ENCODE results near the gene MAN2A1. TPM values are rescaled to one million over a fixed set of nuclear protein-coding genes. Genes with fewer than 3 reads are reported as not detected.

MAN2A1 gene
- polyA plus RNA-seq, 1 donor (not counting 4 experiments of a cell fraction or from before 2014, with no cell fraction given), result 63.8 TPM

GRCh38 chr5:109650493-109650892 is 39.2 kb upstream of the MAN2A1 start:
- Histone ChIP-seq H4K20me1 (ENCODE audit: control insufficient read depth, extremely low read depth, insufficient read depth, low read length) (no peaks in the 10 kb centered on the region), H3K9me1 (ENCODE audit: control insufficient read depth, extremely low read depth, insufficient read depth, low read length) (no peaks in the 10 kb centered on the region), H3K27ac (ENCODE audit: control insufficient read depth, insufficient read depth, low read length) (no peak overlapping the region), H3K4me1 (ENCODE audit: control insufficient read depth, extremely low read depth, insufficient read depth, low read length) (peaks cover 24% of the 10 kb centered on the region), H3K4me2 (ENCODE audit: control insufficient read depth, extremely low read depth, insufficient read depth, low read depth, low read length) (no peak overlapping the region), H2AFZ (ENCODE audit: control insufficient read depth, low read length) (no peak overlapping the region), H3K79me2 (ENCODE audit: control insufficient read depth, insufficient read depth, low read length) (no peaks in the 10 kb centered on the region), H3K4me3 (ENCODE audit: control insufficient read depth in 2 of 3, extremely low read depth in 1 of 3, insufficient read depth in 2 of 3, low read depth in 1 of 3, low read length in 3 of 3) (no peak overlapping the region), H3K36me3 (ENCODE audit: control insufficient read depth in 2 of 2, extremely low read depth in 1 of 2, insufficient read depth in 2 of 2, low read length in 2 of 2) (no peaks in the 10 kb centered on the region), H3K9me3 (ENCODE audit: control insufficient read depth, low read depth, low read length) (no peaks in the 10 kb centered on the region), H3K9ac (ENCODE audit: control insufficient read depth, extremely low read depth, insufficient read depth, low read length) (no peak overlapping the region), H3K27me3 (ENCODE audit: control insufficient read depth, extremely low read depth, insufficient read depth, low read length) (no peaks in the 10 kb centered on the region)
- no peak for TF ChIP-seq EZH2 (IDR thresholded peaks at IDR 0.05; ENCODE audit: low read length)
- TF ChIP-seq CTCF (optimal IDR thresholded peaks at IDR 0.05 in 1 of 3, IDR thresholded peaks at IDR 0.05 in 1 of 3, conservative IDR thresholded peaks at IDR 0.05 in 1 of 3; ENCODE audit: extremely low read depth in 1 of 3, insufficient read depth in 2 of 3, low read length in 3 of 3), result no peak
- DNase-seq (ENCODE audit: low read depth, low spot score), result no peak
- dilution Hi-C loops (cut with MboI; ENCODE audit: extremely low pct_ligation_motif_present, low sequenced_read_pairs), result no loop called here
- FAIRE-seq, result no peak

- no peaks in the 10 kb centered on the region for H3K36me3 ChIP-seq (ENCODE audit: control insufficient read depth in 2 of 2, extremely low read depth in 1 of 2, insufficient read depth in 2 of 2, low read length in 2 of 2)
- H3K9me3 ChIP-seq (ENCODE audit: control insufficient read depth, low read depth, low read length), result no peaks in the 10 kb centered on the region
- no peaks in the 10 kb centered on the region for H3K9me1 ChIP-seq (ENCODE audit: control insufficient read depth, extremely low read depth, insufficient read depth, low read length)
- TF ChIP-seq CTCF (optimal IDR thresholded peaks at IDR 0.05 in 1 of 3, IDR thresholded peaks at IDR 0.05 in 1 of 3, conservative IDR thresholded peaks at IDR 0.05 in 1 of 3; ENCODE audit: extremely low read depth in 1 of 3, insufficient read depth in 2 of 3, low read length in 3 of 3), result no peak
- H4K20me1 ChIP-seq (ENCODE audit: control insufficient read depth, extremely low read depth, insufficient read depth, low read length), result no peaks in the 10 kb centered on the region
- no peaks in the 10 kb centered on the region for H3K79me2 ChIP-seq (ENCODE audit: control insufficient read depth, insufficient read depth, low read length)
- peaks cover 40% of the 10 kb centered on the region for H3K4me1 ChIP-seq (ENCODE audit: control insufficient read depth, extremely low read depth, insufficient read depth, low read length)
- dilution Hi-C loops (cut with MboI; ENCODE audit: extremely low pct_ligation_motif_present, low sequenced_read_pairs), result no loop called here
- no peaks in the 10 kb centered on the region for H3K27me3 ChIP-seq (ENCODE audit: control insufficient read depth, extremely low read depth, insufficient read depth, low read length)
- H3K4me3 ChIP-seq (ENCODE audit: control insufficient read depth in 2 of 3, extremely low read depth in 1 of 3, insufficient read depth in 2 of 3, low read depth in 1 of 3, low read length in 3 of 3), result no peak overlapping the region
- no peak overlapping the region for H3K27ac ChIP-seq (ENCODE audit: control insufficient read depth, insufficient read depth, low read length)
- no peak for DNase-seq (ENCODE audit: low read depth, low spot score)
- no peak overlapping the region for H3K4me2 ChIP-seq (ENCODE audit: control insufficient read depth, extremely low read depth, insufficient read depth, low read depth, low read length)
- H3K9ac ChIP-seq (ENCODE audit: control insufficient read depth, extremely low read depth, insufficient read depth, low read length), result no peak overlapping the region
- H2AFZ ChIP-seq (ENCODE audit: control insufficient read depth, low read length), result no peak overlapping the region
- FAIRE-seq, result no peak
Measured at GRCh38 chr5:109652096-109652495, 37.6 kb upstream of the MAN2A1 start.

All from keratinocyte (primary cell).